Activated T-cell treated with anti-CD3 and anti-CD28 coated beads, Interleukin-2, amount 50 U/mL, for 48 hours (primary cell): ENCODE measurements around the gene MKKS.
"Not testable (repeated sequence)": the region's sequence is repeated elsewhere in the genome, so short reads cannot be mapped to it uniquely, and the experiment has no call there.

Source experiments
- DNase-seq, 2 experiments: peaks; one replicate each; pipeline ENCODE4 v3.0.0-alpha.2; 2020

Gene MKKS

DNA sequence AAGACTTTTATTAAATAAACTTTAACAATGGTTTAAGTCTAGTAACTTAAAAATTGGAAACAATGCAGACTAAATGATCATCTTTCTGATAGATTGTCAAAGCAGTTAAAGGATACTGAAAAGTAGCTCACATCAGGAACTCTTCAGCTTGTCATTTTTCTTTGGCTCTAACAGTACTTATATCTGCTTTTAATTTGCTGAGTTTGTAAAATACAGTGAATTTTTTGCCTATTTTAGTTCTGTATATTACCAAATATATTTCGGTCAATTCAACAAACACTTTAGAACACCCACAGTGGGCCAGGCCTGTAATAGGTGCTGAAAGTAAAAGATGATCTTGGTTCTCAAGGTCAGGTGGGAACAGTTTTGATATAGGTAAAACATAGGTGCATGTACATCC is 22.3 kb downstream of the MKKS start:
- no peak for DNase-seq

DNA sequence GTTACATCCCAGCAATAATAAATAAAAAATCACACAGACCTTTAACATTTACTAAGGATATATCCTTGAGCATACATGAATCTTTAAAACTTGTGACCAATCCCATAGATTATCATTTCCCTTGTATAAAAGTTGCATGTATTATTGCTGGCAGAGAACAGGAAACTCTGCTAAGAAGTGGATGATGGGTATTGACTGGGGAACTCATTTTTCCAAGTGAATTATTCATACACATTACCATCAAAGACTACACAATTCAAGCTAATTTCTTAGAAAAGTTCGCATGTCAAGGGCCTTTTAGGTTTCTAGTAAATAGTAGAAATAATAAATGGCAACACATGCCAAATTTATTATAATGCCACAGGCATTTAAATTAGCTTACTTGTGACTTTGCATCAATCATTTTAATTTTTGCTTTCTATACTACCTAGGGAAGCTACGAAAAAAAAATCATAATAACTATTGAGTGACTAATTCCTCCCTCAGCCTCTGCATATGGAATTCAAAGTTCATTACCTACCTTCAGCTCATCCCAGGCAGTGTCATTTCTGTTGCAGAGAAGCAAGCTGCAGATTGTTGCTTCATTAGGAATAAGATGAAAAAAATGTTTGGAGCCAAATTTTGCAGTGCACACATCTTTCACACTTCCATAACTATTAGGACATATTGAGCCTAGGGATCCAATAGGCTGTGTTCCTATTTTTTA is 25.8 kb downstream of the MKKS start:
- no peak for DNase-seq

DNA sequence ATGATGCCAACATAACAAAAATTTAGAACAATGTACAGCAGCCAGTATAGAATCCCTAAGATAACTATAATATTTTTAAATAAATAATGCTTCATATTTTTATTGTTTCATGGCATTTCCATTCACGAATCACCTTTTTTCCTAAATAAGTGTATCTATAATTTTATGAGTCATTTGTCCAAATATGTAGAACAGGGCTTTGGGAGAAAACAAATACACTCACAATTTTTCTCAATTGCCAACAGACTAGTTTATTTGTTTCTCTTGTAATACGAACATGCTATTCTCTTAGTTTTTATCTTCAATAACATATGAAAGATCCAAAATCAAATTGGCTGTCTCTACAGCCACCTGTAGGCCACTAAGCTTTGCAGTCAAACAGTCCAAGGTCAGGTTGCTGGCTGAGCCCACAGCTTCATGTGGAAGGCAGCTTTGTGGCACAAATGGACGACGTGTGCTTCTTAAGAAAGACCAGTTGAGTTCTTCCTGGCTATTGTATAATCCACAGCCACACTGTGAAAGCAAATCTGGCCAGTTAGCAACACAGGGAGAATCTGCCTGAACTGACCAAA is 29.0 kb downstream of the MKKS start:
- DNase-seq = no peak

DNA sequence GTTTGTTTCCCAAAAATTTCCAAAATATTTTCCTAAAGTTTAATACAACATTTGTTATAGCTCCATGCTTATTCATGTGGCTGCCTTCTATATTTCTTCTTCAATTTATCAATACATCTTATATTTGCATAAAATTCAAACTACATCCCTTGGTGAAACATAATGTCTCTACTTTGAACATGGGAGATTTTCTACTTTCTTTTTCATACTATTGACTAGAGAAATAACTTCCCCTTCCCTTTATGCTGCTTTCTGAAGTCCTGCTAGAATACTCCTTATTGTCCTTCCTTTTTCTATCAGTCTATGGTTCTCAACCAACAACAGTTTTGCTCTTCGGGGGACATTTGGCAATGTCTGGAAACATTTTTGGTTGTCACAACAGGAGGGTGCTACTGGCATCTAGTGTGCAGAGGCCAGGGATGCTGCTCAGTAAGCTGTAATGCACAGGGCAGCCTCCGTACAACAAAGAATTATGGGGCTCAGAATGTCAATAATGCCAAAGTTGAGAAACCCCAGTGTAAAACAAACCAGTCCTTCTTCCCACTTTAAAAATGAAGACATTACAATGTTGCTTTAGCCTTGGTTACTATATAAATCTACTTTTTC is 29.9 kb downstream of the MKKS start:
- DNase-seq = no peak

DNA sequence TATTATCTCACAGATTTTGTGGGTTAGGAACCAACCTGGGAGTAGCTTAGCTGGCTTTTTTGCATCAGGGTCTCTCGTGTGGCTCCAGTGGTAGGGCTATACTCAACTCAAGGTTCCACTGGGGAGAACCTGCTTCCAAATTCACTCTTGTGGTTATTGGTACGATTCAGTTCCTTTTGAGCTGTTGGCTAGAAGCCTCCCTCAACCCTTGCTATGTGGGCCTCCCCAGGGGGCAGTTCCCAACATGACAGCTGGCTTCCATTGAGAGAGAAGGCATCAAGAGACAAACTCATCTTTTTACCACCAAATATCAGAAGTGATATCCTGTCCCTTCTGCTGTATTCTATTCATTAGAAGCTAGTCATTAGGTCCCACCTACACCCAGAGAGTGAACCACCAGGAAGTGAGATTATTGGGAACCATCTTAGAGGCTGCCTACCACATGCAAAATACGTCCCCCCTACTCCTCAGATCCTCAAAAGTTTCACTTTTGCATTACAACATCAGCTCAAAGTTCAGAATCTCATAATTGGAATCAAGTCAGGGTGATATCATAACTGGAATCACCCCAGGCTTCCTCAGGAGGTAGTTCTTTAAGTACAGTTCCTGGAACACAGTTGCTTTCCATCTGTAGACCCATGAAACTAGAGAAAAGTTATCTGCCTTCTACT is 30.9 kb downstream of the MKKS start:
- no peak for DNase-seq

DNA sequence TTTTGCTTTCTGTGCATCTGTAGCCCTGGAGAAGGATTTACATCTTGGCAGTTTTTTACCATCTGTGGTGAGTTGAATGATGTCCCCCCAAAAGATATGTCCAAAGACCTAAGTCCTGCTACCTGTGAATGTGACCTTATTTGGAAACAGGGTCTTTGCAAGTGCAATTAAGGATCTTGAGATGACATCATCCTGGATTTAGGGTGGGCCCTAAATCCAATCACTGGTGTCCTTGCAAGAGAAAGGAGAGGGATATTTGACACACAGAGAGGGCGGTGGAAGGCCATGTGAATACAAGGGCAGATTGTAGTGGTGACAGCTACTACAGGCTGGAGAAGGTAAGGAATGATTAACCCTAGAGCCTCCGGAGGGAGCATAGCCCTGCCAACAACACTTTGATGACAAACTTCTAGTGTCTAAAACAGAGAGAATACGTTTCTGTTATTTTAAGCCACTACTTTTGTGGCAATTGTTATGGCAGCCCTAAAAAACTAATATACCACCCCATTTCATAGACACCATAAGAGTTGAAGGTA is 35.1 kb downstream of the MKKS start:
- no peak for DNase-seq

DNA sequence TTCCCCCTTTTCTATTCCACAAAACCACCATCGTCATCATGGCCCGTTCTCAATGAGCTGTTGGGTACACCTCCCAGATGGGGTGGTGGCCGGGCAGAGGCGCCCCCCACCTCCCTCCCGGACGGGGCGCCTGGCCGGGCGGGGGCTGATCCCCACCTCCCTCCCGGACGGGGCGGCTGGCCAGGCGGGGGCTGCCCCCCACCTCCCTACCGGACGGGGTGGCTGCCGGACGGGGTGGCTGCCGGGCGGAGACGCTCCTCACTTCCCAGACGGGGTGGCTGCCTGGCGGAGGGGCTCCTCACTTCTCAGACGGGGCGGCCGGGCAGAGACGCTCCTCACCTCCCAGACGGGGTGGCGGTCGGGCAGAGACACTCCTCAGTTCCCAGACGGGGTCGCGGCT is 39.3 kb downstream of the MKKS start:
- DNase-seq = not testable (repeated sequence)

DNA sequence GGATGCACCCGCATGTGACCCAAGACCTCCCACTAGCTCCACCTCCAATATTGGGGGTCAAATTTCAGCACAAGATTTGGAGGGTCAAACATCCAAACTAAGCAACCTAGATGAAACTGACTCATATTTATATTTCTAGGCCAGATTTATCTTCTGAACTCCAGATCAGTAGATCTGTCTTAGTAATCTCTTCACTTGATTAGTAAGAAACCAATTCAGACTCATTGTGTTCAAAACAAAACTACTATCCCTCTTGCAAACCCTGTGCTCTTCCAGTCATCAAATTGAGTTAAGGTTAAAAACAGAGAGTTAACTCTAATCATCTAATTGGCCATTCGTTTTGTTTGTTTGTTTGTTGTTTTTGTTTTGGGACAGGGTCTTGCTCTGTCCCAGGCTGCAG is 43.3 kb downstream of the MKKS start:
- no peak for DNase-seq

DNA sequence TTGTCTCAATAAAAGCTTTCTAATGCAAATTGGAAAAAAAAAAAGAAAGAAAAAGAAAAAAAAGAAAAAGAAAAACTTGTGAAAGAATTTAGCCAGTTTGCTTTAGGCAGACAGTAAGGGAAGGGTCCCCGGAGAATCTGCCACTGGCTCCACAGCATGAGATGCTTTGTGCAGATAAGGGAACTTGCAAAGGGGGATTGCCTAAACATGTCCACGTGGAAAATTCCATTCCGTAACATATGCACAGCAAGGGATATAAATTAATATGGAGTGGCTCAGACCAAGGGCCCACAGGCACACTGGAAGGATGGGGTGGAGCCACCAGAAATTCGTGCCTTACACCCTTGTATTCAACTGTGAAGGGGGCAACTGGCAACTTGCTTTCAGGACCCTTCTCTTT is 45.4 kb downstream of the MKKS start:
- DNase-seq = no peak

DNA sequence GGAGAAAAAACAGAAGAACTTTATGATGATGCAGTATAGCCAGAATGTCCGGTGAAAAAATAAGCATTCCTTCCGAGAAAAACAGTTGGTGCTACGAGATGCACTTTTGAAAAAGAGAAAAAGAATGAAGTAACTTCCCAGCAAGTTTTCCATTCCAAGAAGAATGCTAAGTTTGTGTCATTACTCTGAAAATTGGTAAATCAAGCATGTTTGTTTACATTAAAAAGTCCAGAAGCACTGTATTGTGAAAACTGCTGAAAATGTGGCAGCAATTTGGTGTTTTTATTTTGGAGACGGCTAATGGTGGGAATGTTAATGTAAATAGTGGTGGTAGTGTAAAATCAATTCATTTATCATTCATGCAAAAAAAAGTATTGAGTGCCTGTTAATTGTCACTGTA is 46.3 kb downstream of the MKKS start:
- DNase-seq = no peak

DNA sequence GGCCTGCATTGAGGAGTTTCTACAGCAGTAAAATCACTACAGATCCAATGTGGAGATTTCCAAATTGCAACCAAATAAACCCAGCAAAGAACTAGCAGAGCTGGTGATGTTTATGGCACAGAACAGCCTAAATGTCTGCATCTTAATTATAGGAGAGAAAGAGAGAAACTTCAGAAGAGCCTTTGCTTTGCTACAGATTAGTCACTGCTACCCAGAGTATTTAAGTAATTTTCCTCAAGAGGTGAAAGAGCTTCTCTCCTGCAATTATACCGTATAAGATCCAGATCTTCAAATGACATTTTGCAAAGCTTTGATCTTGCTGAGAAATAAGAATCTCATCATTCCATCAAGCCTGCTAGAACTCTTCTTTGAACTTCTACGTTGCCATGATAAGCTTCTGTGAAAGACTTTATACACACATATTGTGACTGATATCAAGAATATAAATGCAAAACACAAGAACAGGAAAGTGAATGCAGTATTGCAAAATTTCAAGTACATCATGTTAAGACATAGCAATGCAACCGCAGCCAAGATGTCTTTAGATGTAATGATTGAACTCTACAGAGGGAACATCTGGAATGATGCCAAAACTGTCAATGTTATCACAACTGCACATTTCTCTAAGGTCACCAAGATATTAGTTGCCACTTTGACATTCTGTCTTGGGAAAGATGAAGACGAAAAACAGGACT is 48.0 kb downstream of the MKKS start:
- no peak for DNase-seq

DNA sequence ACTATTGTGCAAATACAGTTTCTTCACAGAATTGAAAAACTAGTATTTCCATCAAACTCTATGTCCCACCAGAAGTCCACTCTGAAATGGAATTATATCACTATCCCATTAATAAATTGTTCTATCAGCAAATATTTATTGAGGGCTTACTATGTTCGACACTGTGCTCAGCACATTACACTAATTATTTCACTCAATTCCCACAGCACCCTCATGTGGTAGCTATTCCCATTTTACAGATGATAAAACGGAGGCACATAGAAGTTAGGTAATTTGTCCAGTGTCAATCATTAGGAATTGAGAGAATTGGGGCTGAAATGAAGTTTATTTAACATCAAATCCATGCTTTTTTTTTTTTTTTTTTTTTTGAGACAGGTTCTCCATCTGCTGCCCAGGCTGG is 52.5 kb downstream of the MKKS start:
- DNase-seq = no peak

DNA sequence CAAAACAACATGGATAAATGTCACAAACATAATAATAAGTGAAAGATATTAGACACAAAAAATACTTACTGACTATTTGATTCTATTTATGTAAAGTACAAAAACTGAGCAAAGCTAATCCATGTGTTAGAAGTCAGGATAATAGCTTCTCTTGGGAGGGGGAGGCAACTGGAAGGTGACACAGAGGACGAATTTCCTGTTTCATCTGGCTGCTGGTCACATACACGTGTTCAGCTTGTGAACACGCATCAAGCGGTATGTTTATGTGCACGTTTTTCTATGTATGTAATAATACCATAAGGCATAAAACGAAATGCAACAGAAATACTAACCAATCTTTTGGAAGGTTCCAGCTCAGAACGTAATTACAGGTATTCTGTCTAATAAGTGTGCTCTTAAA is 54.3 kb downstream of the MKKS start:
- no peak for DNase-seq

DNA sequence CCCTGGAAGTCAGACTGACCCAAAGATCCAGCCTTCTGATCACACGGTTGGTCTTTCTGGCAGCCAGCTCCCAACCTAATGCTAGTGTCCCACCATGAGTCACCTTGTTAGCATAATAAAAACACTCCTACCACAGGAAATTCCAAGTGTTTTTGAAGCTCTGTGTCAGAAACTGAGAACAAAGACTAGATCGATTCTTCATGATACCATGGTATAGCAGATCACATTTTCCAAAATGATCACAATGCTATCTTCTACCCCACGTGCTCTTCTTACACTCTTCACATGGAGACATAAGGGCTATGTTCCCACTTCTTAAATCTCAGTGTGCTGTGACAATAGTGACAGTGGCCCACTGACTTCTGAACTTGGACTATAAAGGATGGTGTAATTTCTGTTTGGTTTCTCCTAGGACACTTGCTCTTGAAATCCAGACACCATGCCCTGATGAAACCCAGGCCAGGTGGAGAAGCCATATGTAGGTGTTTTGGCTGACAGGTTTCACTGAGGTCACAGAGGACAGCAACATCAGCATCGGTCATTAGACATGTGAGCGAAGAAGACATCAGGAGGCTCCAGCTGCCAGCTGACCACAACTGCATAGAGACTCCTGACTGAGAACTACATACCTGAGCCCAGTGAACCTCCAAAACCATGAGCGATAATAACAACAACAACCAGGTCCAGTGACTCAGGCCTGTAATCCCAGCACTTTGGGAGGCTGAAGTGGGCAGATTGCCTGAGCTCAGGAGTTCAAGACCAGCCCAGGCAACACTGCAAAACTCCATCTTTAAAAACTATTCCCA is 57.5 kb downstream of the MKKS start:
- DNase-seq = no peak

DNA sequence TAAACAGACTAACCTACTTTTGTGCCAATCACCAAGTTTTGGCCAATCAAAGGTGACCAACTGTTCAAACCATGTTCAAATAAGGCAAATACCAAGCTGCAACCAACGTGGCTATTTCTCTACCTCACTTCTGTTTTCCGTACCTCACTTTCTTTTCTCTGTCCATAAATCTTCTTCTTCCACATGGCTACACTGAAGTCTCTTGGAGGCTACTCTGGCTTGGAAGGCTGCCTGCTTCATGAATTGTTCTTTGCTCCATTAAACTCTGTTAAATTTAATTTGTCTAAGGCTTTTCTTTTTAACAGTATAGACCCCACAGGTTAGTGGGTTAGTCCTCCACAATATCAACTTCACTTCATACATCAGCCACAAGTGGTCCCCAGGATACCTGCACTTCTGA is 58.8 kb downstream of the MKKS start:
- no peak for DNase-seq

DNA sequence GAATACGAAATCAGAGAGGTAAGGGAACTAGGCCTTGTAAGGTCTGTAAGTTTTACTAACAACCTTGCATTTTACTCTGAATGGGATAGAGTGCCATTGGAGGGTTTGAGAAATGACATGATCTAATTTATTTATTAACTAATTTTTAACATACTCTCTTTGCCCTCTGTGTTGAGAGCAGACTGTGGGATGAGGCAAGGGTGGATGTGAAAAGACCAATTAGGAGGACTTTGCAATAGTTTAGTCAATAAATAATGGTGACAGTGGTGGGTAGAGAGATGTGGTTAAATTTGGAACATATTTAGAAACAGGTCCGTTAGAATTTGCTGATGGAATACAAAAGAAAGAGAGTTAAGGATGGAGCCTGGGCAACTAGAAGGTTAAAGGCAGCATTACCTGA is 60.0 kb downstream of the MKKS start:
- DNase-seq = no peak

DNA sequence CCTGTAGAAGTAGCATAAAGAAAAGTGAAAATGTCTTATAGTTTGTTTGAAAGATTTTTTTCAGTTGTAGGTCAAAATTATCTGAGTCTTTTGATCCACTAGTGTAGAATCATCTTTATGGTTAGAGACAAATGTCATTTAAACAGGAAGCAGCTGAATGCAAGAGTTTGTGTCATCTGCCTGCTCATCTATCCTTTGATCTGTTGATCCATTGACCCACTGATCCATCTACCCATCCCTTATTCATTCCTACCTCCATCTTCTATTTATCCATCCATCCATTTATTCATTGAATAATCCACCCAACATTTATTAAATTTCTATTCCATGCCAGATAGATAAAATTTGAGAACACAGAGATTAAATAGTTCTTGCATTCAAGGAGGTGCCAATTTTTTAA is 62.6 kb downstream of the MKKS start:
- DNase-seq = no peak

DNA sequence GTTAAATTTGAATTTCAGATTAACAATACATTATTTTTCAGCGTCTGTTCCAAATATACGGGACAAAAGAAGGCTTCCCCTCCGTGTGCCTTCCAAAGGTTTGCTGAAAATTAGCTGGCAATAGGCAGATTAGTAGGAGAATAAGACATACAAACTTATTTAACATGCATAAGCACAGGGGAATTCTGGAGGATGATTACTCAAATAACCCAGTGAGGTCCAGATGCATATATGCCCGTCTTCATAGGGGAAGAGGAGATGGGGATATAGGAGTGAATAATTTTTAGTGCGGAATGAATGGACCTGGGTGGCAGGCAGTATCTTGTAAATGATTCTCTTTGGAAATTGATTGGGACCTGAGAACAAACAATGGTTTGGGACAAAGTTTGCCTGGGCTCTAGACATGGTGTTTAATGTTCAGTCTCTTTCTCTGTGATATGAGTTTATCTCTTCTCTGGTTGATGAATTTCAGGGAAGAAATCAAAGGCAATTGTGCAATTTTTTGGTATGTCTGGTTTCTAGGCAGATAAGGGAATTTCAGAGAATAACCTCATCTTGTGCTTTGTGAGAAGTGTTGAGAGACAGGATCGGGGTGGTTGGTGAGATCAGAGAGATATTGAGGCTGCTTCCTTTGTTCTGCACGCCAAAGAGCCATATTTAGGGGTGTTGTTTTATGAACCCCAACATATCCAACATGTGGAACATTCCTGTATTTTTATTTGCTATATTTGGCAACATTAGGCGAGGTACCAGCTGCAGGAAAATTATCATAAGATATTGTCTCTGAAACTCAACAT is 63.7 kb downstream of the MKKS start:
- DNase-seq = no peak

DNA sequence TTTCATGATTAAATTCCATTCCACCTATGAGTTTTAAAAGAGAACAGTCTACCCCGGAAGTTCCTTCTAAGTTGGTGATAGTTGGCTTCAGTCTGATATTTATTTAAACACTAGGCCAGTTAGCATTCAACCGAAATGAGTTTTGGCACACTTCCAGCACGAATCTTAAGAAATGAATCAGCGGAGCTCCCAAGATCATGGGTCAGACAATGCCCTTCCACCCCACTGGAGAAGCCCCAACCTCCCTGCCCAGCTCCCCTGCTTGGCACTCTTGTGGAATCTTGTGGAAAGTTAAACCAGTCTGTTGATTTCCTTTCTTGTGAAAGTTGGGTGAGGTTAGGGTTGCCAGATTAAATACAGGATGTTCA is 64.3 kb downstream of the MKKS start:
- DNase-seq = no peak

DNA sequence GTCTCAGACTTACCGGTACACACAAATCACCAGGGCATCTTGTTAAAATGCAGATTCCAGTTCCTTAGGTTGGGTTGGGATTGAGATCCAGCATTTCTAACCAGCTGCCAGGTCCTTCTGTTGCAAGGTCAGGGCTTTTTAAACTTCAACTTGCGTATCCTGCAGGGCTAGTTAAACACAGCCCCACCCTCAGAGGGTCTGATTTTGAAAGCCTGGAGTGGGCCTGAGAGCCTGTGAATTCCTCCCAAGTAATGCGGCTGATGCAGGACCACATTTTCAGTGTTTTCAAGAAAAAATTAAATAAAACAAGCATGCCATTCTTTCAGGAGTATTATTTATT is 65.3 kb downstream of the MKKS start:
- DNase-seq = no peak

DNA sequence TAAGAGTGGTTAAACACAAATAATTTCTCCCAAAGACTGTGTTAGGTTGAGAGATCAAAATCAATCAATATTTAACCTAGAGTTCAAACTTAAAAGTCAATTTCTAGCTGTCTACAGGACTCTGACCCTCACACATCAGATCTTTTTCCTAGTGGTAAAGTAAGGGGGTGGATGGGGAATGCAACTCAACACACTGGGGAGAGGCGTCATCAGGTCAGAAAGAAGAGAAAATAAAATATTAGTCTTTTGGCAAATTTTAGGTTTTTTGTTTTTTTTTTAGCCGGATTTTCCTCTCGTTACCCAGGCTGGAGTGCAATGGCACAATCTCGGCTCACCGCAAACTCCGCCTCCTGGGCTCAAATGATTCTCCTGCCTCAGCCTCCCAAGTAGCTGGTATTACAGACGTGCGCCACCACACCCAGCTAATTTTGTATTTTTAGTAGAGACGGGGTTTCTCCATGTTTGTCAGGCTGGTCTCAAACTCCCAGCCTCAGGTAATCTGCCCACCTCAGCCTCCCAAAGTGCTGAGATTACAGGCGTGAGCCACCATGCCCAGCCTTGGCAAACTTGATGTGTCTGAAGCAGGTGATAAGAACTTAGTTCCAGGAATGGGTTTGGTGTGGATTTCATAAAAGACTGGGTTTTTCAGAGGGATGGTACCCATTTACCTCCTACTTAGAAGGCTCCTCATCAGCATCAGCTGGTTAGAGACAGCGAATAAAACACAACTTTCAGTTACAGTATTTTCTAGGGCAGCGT is 65.9 kb downstream of the MKKS start:
- no peak for DNase-seq
